CD8-positive, alpha-beta memory T cell (primary cell): ENCODE data around the gene NCOA3. TPM values are rescaled to one million over a fixed set of nuclear protein-coding genes. Genes with fewer than 3 reads are reported as not detected.
"Not testable (repeated sequence)": the region's sequence is repeated elsewhere in the genome, so short reads cannot be mapped to it uniquely, and the experiment has no call there.

Experiments
- CTCF ChIA-PET: fragments of 350-600 bp; sonication (Branson Sonifier 250); formaldehyde crosslinking; loops from one replicate; lab custom pipeline; 2021; ENCODE audit warnings: antibody characterized with exemption; lab: Charles Lee
- POLR2A ChIA-PET: fragments of 350-600 bp; sonication (Branson Sonifier 250); formaldehyde crosslinking; loops from one replicate; lab custom pipeline; 2021; ENCODE audit warnings: antibody characterized with exemption; lab: Charles Lee
- DNase-seq, 5 donors: peaks; one replicate each; pipeline versions ENCODE4 v3.0.0 to v3.0.0-alpha.2; 2020 to 2022; ENCODE audit warnings: mixed read lengths in 1 of 5
- H3K27ac ChIP-seq: one replicate; pipeline ENCODE4 v1.7.0; 2013; ENCODE audit warnings: low read depth, mild to moderate bottlenecking, low read length, moderate library complexity
- H3K27me3 ChIP-seq: 2 replicates; pipeline ENCODE4 v1.7.0; 2013; ENCODE audit warnings: low read length, mild to moderate bottlenecking; ENCODE audit not compliant: insufficient read depth, poor library complexity, severe bottlenecking
- H3K36me3 ChIP-seq: 2 replicates; pipeline ENCODE4 v1.7.0; 2013; ENCODE audit warnings: mild to moderate bottlenecking, low read length, moderate library complexity; ENCODE audit not compliant: insufficient read depth
- H3K4me1 ChIP-seq: 2 replicates; pipeline ENCODE4 v1.7.0; 2013; ENCODE audit warnings: mild to moderate bottlenecking, low read length, moderate library complexity; ENCODE audit not compliant: insufficient read depth
- H3K4me3 ChIP-seq: 2 replicates; pipeline ENCODE4 v1.7.0; 2013; ENCODE audit warnings: mild to moderate bottlenecking, low read length
- H3K9me3 ChIP-seq: 2 replicates; pipeline ENCODE4 v1.7.0; 2013; ENCODE audit warnings: mild to moderate bottlenecking, low read length
- H3K27ac Mint-ChIP-seq, 8 donors: one replicate each; pipeline ENCODE4 v1.8.0; 2020 to 2021; ENCODE audit warnings: mixed read lengths in 8 of 8, mild to moderate bottlenecking in 6 of 8, inconsistent platforms in 3 of 8, moderate library complexity in 3 of 8
- H3K27me3 Mint-ChIP-seq, 2 donors: one replicate each; pipeline ENCODE4 v1.8.0; 2020 to 2021; ENCODE audit warnings: mixed read lengths in 2 of 2, mild to moderate bottlenecking in 1 of 2, moderate library complexity in 1 of 2
- H3K36me3 Mint-ChIP-seq, 3 donors: one replicate each; pipeline ENCODE4 v1.8.0; 2020 to 2021; ENCODE audit warnings: mixed read lengths in 3 of 3, inconsistent platforms in 1 of 3, mild to moderate bottlenecking in 1 of 3
- H3K4me1 Mint-ChIP-seq, 3 donors: one replicate each; pipeline ENCODE4 v1.8.0; 2020 to 2021; ENCODE audit warnings: mixed read lengths in 3 of 3, inconsistent platforms in 1 of 3, mild to moderate bottlenecking in 1 of 3
- H3K4me3 Mint-ChIP-seq, 7 donors: one replicate each; pipeline ENCODE4 v1.8.0; 2020 to 2021; ENCODE audit warnings: mixed read lengths in 7 of 7, mild to moderate bottlenecking in 6 of 7, moderate library complexity in 4 of 7, inconsistent platforms in 2 of 7
- H3K9me3 Mint-ChIP-seq, 5 donors: one replicate each; pipeline ENCODE4 v1.8.0; 2020 to 2022; ENCODE audit warnings: mixed read lengths in 5 of 5, mild to moderate bottlenecking in 3 of 5, moderate library complexity in 2 of 5, inconsistent platforms in 1 of 5
- polyA plus RNA-seq: library from polyadenylated mRNA; unstranded; fragments of 300-500 nt; fragmentation: Illumina TruSeq; gene quantifications from one replicate; pipeline ENCODE4 v1.2.3, GENCODE V29; 2021
- total RNA-seq, 2 experiments: library from RNA; stranded (reverse); gene quantifications; one replicate each; pipeline ENCODE4 v1.2.3, GENCODE V29; 2021

The NCOA3 gene
- total and polyA plus RNA-seq, 3 experiments from 2014 or later = 23.8 to 93.8 (median 92.4) TPM

GRCh38 chr20:47507275-47507981 is 5.7 kb downstream of the NCOA3 start:
- DNase-seq, H3K27me3 Mint-ChIP-seq, H3K27ac ChIP-seq, H3K4me3 ChIP-seq, H3K27me3 ChIP-seq, CTCF ChIA-PET, H3K36me3 ChIP-seq, H3K9me3 ChIP-seq, POLR2A ChIA-PET, H3K9me3 Mint-ChIP-seq: not testable (repeated sequence)
- H3K27ac Mint-ChIP-seq = peak overlapping the region in 4 of 8 donors; percentile 17 to 60 (median 32)
- peaks cover 77% of the 10 kb centered on the region for H3K4me1 ChIP-seq
- peaks cover 71 to 87% (median 83%) of the 10 kb centered on the region in 3 donors for H3K4me1 Mint-ChIP-seq
- peak overlapping the region in 5 of 7 donors; percentile 18 to 73 (median 22) for H3K4me3 Mint-ChIP-seq
- H3K36me3 Mint-ChIP-seq = peaks cover 0 to 17% (median 2%) of the 10 kb centered on the region in 3 donors

GRCh38 chr20:47508278-47508677 is 6.6 kb downstream of the NCOA3 start:
- H3K27ac ChIP-seq = no peak overlapping the region
- CTCF ChIA-PET = no interaction called here

GRCh38 chr20:47509104-47509661 is 7.5 kb downstream of the NCOA3 start:
- Histone ChIP-seq H3K4me1 (peaks cover 64% of the 10 kb centered on the region), H3K9me3 (no peaks in the 10 kb centered on the region), H3K4me3 (no peak overlapping the region), H3K27ac (no peak overlapping the region), H3K36me3 (no peaks in the 10 kb centered on the region), H3K27me3 (no peaks in the 10 kb centered on the region)
- Mint-ChIP-seq H3K27me3 (no peaks in the 10 kb centered on the region), H3K36me3 (peaks cover 0 to 15% (median 2%) of the 10 kb centered on the region in 3 donors), H3K4me1 (peaks cover 67 to 84% (median 77%) of the 10 kb centered on the region in 3 donors), H3K27ac (peak overlapping the region in 6 of 8 donors; percentile 57 to 87 (median 68)), H3K4me3 (peak overlapping the region in 6 of 7 donors; percentile 50 to 81 (median 64)), H3K9me3 (no peaks in the 10 kb centered on the region)
- POLR2A ChIA-PET = no interaction called here
- CTCF ChIA-PET = interaction anchor here (1.1 kb wide), 1 partner anchor 125 kb away, joined by 3 read pairs; no protein-coding TSS in a partner anchor
- no peak for DNase-seq

More at GRCh38 chr20:47508278-47508677, 6.6 kb downstream of the NCOA3 start:
- Histone ChIP-seq H3K27me3 (no peaks in the 10 kb centered on the region), H3K4me3 (no peak overlapping the region), H3K9me3 (no peaks in the 10 kb centered on the region), H3K4me1 (peaks cover 73% of the 10 kb centered on the region), H3K36me3 (no peaks in the 10 kb centered on the region)
- Mint-ChIP-seq H3K4me3 (peak overlapping the region in 6 of 7 donors; percentile 14 to 69 (median 52)), H3K36me3 (peaks cover 0 to 15% (median 2%) of the 10 kb centered on the region in 3 donors), H3K27ac (peak overlapping the region in 5 of 8 donors; percentile 14 to 57 (median 38)), H3K9me3 (no peaks in the 10 kb centered on the region), H3K27me3 (no peaks in the 10 kb centered on the region), H3K4me1 (peaks cover 72 to 88% (median 80%) of the 10 kb centered on the region in 3 donors)
- peak in 1 of 5 donors; percentile 25 for DNase-seq
- POLR2A ChIA-PET = no interaction called here

GRCh38 chr20:47509685-47510084 is 8.0 kb downstream of the NCOA3 start:
- no peak overlapping the region for H3K4me3 ChIP-seq
- ChIA-PET CTCF (interaction anchor here (1.1 kb wide), 1 partner anchor 126 kb away, joined by 3 read pairs; no protein-coding TSS in a partner anchor), POLR2A (no interaction called here)
- Mint-ChIP-seq H3K27me3 (no peaks in the 10 kb centered on the region), H3K9me3 (no peaks in the 10 kb centered on the region), H3K27ac (peak overlapping the region in 3 of 8 donors; percentile 59 to 87 (median 65)), H3K36me3 (peaks cover 0 to 15% (median 2%) of the 10 kb centered on the region in 3 donors), H3K4me3 (peak overlapping the region in 5 of 7 donors; percentile 50 to 69 (median 62)), H3K4me1 (peaks cover 65 to 82% (median 74%) of the 10 kb centered on the region in 3 donors)
- H3K27me3 ChIP-seq = no peaks in the 10 kb centered on the region
- no peak for DNase-seq
- H3K9me3 ChIP-seq = no peaks in the 10 kb centered on the region
- no peak overlapping the region for H3K27ac ChIP-seq
- H3K36me3 ChIP-seq = no peaks in the 10 kb centered on the region
- peaks cover 59% of the 10 kb centered on the region for H3K4me1 ChIP-seq

GRCh38 chr20:47515843-47516242 is 14.2 kb downstream of the NCOA3 start:
- Mint-ChIP-seq H3K9me3 (peaks cover 2 to 8% (median 7%) of the 10 kb centered on the region in 5 donors), H3K27me3 (no peaks in the 10 kb centered on the region), H3K27ac (peak overlapping the region in 1 of 8 donors; percentile 58), H3K4me1 (peaks cover 31 to 64% (median 34%) of the 10 kb centered on the region in 3 donors), H3K36me3 (peaks cover 8 to 29% (median 11%) of the 10 kb centered on the region in 3 donors), H3K4me3 (no peak overlapping the region)
- Histone ChIP-seq H3K4me3 (no peak overlapping the region), H3K36me3 (peaks cover 5% of the 10 kb centered on the region), H3K4me1 (peaks cover 3% of the 10 kb centered on the region), H3K27ac (no peak overlapping the region), H3K27me3 (no peaks in the 10 kb centered on the region), H3K9me3 (peaks cover 6% of the 10 kb centered on the region)
- DNase-seq = no peak
- ChIA-PET POLR2A (no interaction called here), CTCF (interaction anchor here (1.2 kb wide), 1 partner anchor 132 kb away, joined by 4 read pairs; no protein-coding TSS in a partner anchor)

- H3K27ac ChIP-seq = no peak overlapping the region
- H3K27me3 Mint-ChIP-seq = no peaks in the 10 kb centered on the region
- POLR2A ChIA-PET = no interaction called here
- H3K27me3 ChIP-seq = no peaks in the 10 kb centered on the region
- peaks cover 24 to 45% (median 29%) of the 10 kb centered on the region in 3 donors for H3K36me3 Mint-ChIP-seq
- no peak overlapping the region for H3K4me3 ChIP-seq
- H3K9me3 Mint-ChIP-seq = peaks cover 14 to 19% (median 15%) of the 10 kb centered on the region in 5 donors
- H3K9me3 ChIP-seq = peaks cover 6% of the 10 kb centered on the region
- peaks cover 9% of the 10 kb centered on the region for H3K4me1 ChIP-seq
- CTCF ChIA-PET = no interaction called here
- peaks cover 9% of the 10 kb centered on the region for H3K36me3 ChIP-seq
- H3K4me1 Mint-ChIP-seq = peaks cover 23 to 63% (median 28%) of the 10 kb centered on the region in 3 donors
- no peak overlapping the region for H3K4me3 Mint-ChIP-seq
- no peak for DNase-seq
- peak overlapping the region in 3 of 8 donors; percentile 13 to 60 (median 32) for H3K27ac Mint-ChIP-seq
Observed at GRCh38 chr20:47521059-47521808, 19.5 kb downstream of the NCOA3 start.

GRCh38 chr20:47524015-47524784 is 22.5 kb downstream of the NCOA3 start:
- Mint-ChIP-seq H3K9me3 (peaks cover 14 to 20% (median 18%) of the 10 kb centered on the region in 5 donors), H3K27ac (peak overlapping the region in 5 of 8 donors; percentile 35 to 87 (median 74)), H3K36me3 (peaks cover 21 to 41% (median 34%) of the 10 kb centered on the region in 3 donors), H3K4me3 (no peak overlapping the region), H3K27me3 (no peaks in the 10 kb centered on the region), H3K4me1 (peaks cover 31 to 58% (median 41%) of the 10 kb centered on the region in 3 donors)
- POLR2A ChIA-PET = no interaction called here
- Histone ChIP-seq H3K4me3 (no peak overlapping the region), H3K27me3 (no peaks in the 10 kb centered on the region), H3K9me3 (peaks cover 6% of the 10 kb centered on the region), H3K4me1 (peaks cover 17% of the 10 kb centered on the region), H3K27ac (no peak overlapping the region), H3K36me3 (peaks cover 9% of the 10 kb centered on the region)
- no peak for DNase-seq
- CTCF ChIA-PET = interaction anchor here (1.6 kb wide), 1 partner anchor 140 kb away, joined by 4 read pairs; no protein-coding TSS in a partner anchor
